Astrocyte (in vitro differentiated cells and primary cell): Measurements from ENCODE around the gene ZNF778. TPM values are rescaled to one million over a fixed set of nuclear protein-coding genes. Genes with fewer than 3 reads are reported as not detected.

ENCODE experiments used
- DNase-seq: peaks from one replicate; pipeline ENCODE4 v3.0.0-alpha.2; 2010; ENCODE audit warnings: low read depth
- FAIRE-seq: peaks from 2 replicates; lab custom pipeline; 2011; peaks lifted over from hg19 to GRCh38; lab: Jason Lieb, UNC
- H2AFZ ChIP-seq: 2 replicates; pipeline ENCODE4 v1.6.0; 2012; ENCODE audit warnings: low read depth, low read length, inconsistent platforms
- H3K27ac ChIP-seq: 2 replicates; pipeline ENCODE4 v1.5.1; 2011; ENCODE audit warnings: low read depth, low read length, inconsistent platforms
- H3K27me3 ChIP-seq: 2 replicates; pipeline ENCODE4 v1.6.0; 2011; ENCODE audit warnings: low read length, inconsistent platforms; ENCODE audit not compliant: insufficient read depth
- H3K36me3 ChIP-seq: 2 replicates; pipeline ENCODE4 v1.5.1; 2011; ENCODE audit warnings: low read length, inconsistent platforms; ENCODE audit not compliant: insufficient read depth
- H3K4me1 ChIP-seq: 2 replicates; pipeline ENCODE4 v1.5.1; 2011; ENCODE audit warnings: low read length, inconsistent platforms; ENCODE audit not compliant: insufficient read depth
- H3K4me2 ChIP-seq: 2 replicates; pipeline ENCODE4 v1.6.0; 2012; ENCODE audit warnings: low read length, inconsistent platforms
- H3K4me3 ChIP-seq: 2 replicates; pipeline ENCODE4 v1.5.1; 2011; ENCODE audit warnings: low read depth, mild to moderate bottlenecking, low read length, inconsistent platforms; ENCODE audit not compliant: insufficient read depth
- H3K79me2 ChIP-seq: 2 replicates; pipeline ENCODE4 v1.6.0; 2012; ENCODE audit warnings: mild to moderate bottlenecking, low read length, inconsistent platforms; ENCODE audit not compliant: insufficient read depth
- H3K9ac ChIP-seq: 2 replicates; pipeline ENCODE4 v1.6.0; 2012; ENCODE audit warnings: mild to moderate bottlenecking, low read length, inconsistent platforms
- H3K9me3 ChIP-seq: 2 replicates; pipeline ENCODE4 v1.5.1; 2012; ENCODE audit warnings: low read depth, mild to moderate bottlenecking, low read length, inconsistent platforms; ENCODE audit not compliant: insufficient read depth
- H4K20me1 ChIP-seq: 2 replicates; pipeline ENCODE4 v1.6.0; 2012; ENCODE audit warnings: low read length, inconsistent platforms; ENCODE audit not compliant: insufficient read depth
- H3K27ac Mint-ChIP-seq: one replicate; pipeline ENCODE4 v1.8.0; 2021; ENCODE audit warnings: mild to moderate bottlenecking, mixed read lengths; ENCODE audit not compliant: unreplicated experiment
- H3K27me3 Mint-ChIP-seq: one replicate; pipeline ENCODE4 v1.8.0; 2021; ENCODE audit warnings: low read depth, mixed read lengths; ENCODE audit not compliant: unreplicated experiment
- H3K36me3 Mint-ChIP-seq: one replicate; pipeline ENCODE4 v1.8.0; 2021; ENCODE audit warnings: low read depth, mixed read lengths; ENCODE audit not compliant: unreplicated experiment
- H3K4me1 Mint-ChIP-seq: one replicate; pipeline ENCODE4 v1.8.0; 2021; ENCODE audit warnings: low read depth, mixed read lengths; ENCODE audit not compliant: unreplicated experiment
- H3K4me3 Mint-ChIP-seq: one replicate; pipeline ENCODE4 v1.8.0; 2021; ENCODE audit warnings: mild to moderate bottlenecking, moderate library complexity, mixed read lengths; ENCODE audit not compliant: unreplicated experiment
- H3K9me3 Mint-ChIP-seq: one replicate; pipeline ENCODE4 v1.8.0; 2021; ENCODE audit warnings: mild to moderate bottlenecking, mixed read lengths; ENCODE audit not compliant: unreplicated experiment
- EZH2 ChIP-seq: IDR thresholded peaks from 2 replicates; pipeline ENCODE4 v1.6.1; 2012; ENCODE audit warnings: mild to moderate bottlenecking, low read length, inconsistent platforms; ENCODE audit not compliant: insufficient read depth
- total RNA-seq: library from RNA; stranded (reverse); gene quantifications from 2 replicates; pipeline ENCODE4 v1.2.1, GENCODE V29; 2021
- TF ChIP-seq, protein P1 (sequence below): IDR thresholded peaks from 2 replicates; pipeline ENCODE4 v1.5.1; 2011; ENCODE audit warnings: low read depth, mild to moderate bottlenecking, inconsistent platforms, low read length, moderate library complexity; ENCODE audit not compliant: insufficient read depth

ZNF778 gene
- total RNA-seq, 1 donor from 2014 or later = 15.5 TPM

DNA sequence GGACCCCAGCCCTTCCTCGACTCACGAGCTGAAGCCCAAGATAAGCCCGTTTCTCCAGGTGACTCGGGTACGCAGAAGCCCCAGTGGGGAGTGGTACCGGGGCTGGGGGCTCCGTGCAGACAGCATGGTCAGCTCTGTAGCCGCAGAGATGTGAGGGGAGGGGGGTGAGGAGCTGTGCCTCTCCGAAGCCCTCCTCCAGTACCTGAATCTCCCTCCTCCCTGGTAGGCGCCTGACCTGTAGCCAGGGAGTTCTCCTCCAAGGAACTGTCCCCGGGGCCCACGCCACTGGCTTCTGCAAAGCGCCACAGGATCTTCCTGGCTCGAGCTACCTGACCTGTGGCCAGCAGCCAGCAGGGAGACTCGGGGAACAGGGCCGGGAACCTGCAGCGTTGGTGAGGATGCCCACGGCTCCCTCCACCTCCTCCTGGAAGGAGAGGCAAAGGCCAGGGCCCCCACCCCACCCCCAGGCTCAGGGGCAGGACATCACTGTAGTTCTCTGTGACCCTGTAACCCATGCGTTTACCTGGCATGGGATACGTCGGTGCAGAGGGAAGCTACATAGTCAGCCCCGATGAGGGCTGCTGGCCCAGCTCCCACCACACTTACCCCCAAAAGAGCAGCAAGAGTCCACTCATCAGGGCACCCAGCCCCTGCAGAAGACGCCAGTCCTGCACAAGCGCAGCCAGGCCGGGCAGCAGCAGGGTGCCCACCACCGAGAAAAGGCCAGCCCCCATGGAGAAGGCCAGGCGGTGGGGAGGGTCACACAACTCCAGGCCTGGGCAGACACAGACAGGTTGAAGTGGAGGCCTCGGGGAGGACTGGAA, 18.9 kb upstream of the ZNF778 start:
- H3K4me2 ChIP-seq = no peak overlapping the region
- DNase-seq (no peak), FAIRE-seq (no peak)
- no peak overlapping the region for H3K27ac ChIP-seq
- H3K79me2 ChIP-seq = no peaks in the 10 kb centered on the region
- H3K9ac ChIP-seq = no peak overlapping the region
- Mint-ChIP-seq H3K27ac (no peak overlapping the region), H3K36me3 (no peaks in the 10 kb centered on the region), H3K4me1 (no peaks in the 10 kb centered on the region), H3K27me3 (peaks cover 30% of the 10 kb centered on the region), H3K4me3 (no peak overlapping the region), H3K9me3 (peaks cover 9% of the 10 kb centered on the region)
- peaks cover 22% of the 10 kb centered on the region for H3K27me3 ChIP-seq
- no peaks in the 10 kb centered on the region for H3K36me3 ChIP-seq
- TF ChIP-seq, protein P1, sequence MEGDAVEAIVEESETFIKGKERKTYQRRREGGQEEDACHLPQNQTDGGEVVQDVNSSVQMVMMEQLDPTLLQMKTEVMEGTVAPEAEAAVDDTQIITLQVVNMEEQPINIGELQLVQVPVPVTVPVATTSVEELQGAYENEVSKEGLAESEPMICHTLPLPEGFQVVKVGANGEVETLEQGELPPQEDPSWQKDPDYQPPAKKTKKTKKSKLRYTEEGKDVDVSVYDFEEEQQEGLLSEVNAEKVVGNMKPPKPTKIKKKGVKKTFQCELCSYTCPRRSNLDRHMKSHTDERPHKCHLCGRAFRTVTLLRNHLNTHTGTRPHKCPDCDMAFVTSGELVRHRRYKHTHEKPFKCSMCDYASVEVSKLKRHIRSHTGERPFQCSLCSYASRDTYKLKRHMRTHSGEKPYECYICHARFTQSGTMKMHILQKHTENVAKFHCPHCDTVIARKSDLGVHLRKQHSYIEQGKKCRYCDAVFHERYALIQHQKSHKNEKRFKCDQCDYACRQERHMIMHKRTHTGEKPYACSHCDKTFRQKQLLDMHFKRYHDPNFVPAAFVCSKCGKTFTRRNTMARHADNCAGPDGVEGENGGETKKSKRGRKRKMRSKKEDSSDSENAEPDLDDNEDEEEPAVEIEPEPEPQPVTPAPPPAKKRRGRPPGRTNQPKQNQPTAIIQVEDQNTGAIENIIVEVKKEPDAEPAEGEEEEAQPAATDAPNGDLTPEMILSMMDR = no peak
- no peak for TF ChIP-seq EZH2
- no peaks in the 10 kb centered on the region for H3K4me1 ChIP-seq
- no peaks in the 10 kb centered on the region for H4K20me1 ChIP-seq
- no peak overlapping the region for H3K4me3 ChIP-seq
- no peak overlapping the region for H2AFZ ChIP-seq
- peaks cover 4% of the 10 kb centered on the region for H3K9me3 ChIP-seq

DNA sequence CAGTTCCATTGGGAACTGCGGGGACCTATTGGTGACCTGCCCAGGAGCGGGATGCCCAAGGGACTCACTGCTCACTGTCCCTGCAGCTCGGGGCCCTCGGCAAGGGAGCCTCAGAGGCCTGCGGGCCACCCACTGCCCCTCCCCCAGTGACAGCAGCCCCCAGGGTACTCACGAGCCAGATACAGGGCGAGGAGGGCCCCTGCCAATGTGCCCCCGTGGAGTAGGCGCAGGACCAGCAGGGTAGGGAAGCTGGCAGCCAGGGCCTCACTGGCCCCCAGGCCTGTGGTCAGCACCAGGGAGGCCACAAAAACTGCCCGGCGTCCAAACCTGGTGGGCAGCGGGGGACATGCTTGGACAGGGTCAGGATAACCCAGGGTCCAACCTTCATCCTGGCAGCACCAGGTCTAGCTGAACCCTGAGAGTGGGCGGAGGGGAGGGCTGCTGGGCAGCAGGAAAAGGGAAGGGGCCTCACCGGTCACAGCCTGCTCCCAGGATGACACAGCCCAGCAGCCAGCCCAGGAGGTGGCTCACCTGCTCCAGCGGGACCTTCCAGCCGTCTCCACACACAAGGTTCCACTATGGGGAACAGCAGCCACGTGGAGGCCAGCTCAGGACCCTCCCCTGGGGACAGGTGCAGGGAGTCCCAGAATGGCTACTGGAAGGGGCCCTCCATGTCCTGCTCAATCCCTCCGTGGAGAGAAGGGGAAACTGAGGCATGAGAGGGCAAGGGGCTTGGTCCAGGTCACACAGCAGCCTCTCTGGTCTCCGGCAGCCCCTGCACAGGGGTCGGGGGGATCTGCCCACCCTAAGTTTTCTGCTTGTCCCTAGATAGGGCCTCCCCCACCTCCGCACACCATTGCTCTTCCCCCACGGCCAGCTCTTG, 18.0 kb upstream of the ZNF778 start:
- no peak overlapping the region for H3K4me2 ChIP-seq
- H3K4me1 Mint-ChIP-seq = no peaks in the 10 kb centered on the region
- no peaks in the 10 kb centered on the region for H3K4me1 ChIP-seq
- DNase-seq = no peak
- no peak overlapping the region for H3K4me3 ChIP-seq
- H3K27me3 Mint-ChIP-seq = peaks cover 37% of the 10 kb centered on the region
- H3K79me2 ChIP-seq = no peaks in the 10 kb centered on the region
- no peak overlapping the region for H3K9ac ChIP-seq
- no peaks in the 10 kb centered on the region for H3K36me3 ChIP-seq
- no peak overlapping the region for H2AFZ ChIP-seq
- H3K36me3 Mint-ChIP-seq = no peaks in the 10 kb centered on the region
- peaks cover 29% of the 10 kb centered on the region for H3K27me3 ChIP-seq
- H3K27ac Mint-ChIP-seq = no peak overlapping the region
- no peak overlapping the region for H3K27ac ChIP-seq
- H3K9me3 ChIP-seq = peaks cover 4% of the 10 kb centered on the region
- FAIRE-seq = no peak
- TF ChIP-seq, protein P1 = no peak
- TF ChIP-seq EZH2 = no peak
- H3K9me3 Mint-ChIP-seq = peaks cover 9% of the 10 kb centered on the region
- no peaks in the 10 kb centered on the region for H4K20me1 ChIP-seq
- no peak overlapping the region for H3K4me3 Mint-ChIP-seq
